ENCODE measurements around the gene PLCB4.

PLCB4 gene

DNA sequence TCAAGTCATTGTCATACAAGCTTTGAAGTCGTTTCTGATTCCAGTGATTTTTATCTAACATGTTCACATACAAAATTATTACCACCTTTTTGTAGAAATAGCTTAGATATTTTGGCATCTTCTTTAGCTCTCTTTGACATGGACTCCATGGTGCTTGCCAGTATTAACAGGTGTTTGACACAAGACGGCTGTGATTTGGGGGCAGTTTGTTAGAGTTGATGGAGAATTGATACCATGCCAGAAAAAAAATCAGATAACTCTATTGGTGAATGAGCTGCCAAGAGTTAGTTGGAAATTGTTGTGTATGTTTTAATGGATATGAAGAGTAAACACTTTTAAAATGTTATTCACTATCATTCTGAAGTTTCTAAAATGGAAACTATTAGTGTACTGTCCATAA, 298.9 kb downstream of the PLCB4 start:
- no peak for TF ChIP-seq CTCF (conservative IDR thresholded peaks at IDR 0.05; ENCODE audit: low read length)
- TF ChIP-seq EZH2phosphoT487 (IDR thresholded peaks at IDR 0.05; ENCODE audit: borderline replicate concordance) = no peak
- Histone ChIP-seq H3K9ac (ENCODE audit: low read depth, low read length, poor library complexity, severe bottlenecking) (no peak overlapping the region), H2AFZ (ENCODE audit: low read length) (no peak overlapping the region), H4K20me1 (ENCODE audit: insufficient read depth, low read length, poor library complexity, severe bottlenecking) (no peaks in the 10 kb centered on the region), H3K4me2 (ENCODE audit: low read depth, low read length, poor library complexity, severe bottlenecking) (no peak overlapping the region), H3K27me3 (ENCODE audit: insufficient read depth, low read length, poor library complexity, severe bottlenecking) (no peaks in the 10 kb centered on the region), H3K79me2 (ENCODE audit: insufficient read depth, low read length) (no peaks in the 10 kb centered on the region), H3K4me1 (ENCODE audit: insufficient read depth, low read length, poor library complexity, severe bottlenecking) (peaks cover 12% of the 10 kb centered on the region), H3K9me3 (ENCODE audit: insufficient read depth, low read depth, low read length) (no peaks in the 10 kb centered on the region), H3K36me3 (ENCODE audit: insufficient read depth, low read length) (peaks cover 20% of the 10 kb centered on the region), H3F3A (ENCODE audit: low read depth) (no peaks in the 10 kb centered on the region), H3K4me3 (ENCODE audit: low read length, poor library complexity, severe bottlenecking) (no peak overlapping the region), H3K9me2 (replicated peaks; ENCODE audit: low read depth, low read length) (no peaks in the 10 kb centered on the region)

DNA sequence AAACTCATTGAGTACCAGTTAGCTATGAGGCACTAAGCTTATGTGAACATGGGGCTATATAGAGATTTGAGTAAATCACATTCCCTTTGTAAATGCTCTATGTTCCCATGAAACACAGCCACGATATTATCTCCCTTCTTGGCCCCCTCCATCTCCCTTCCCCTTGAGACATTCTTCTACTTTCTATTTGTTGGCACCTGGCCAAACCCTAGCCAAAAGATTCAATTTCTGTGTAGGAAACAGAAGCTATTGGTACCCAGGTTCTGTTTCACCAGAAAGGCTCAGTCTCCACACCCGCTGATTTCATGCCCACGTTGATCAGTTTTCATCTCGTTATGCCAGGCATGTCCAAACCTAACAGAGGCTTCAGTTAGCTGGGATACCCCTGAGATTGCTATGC, 300.0 kb downstream of the PLCB4 start:
- H3K27me3 ChIP-seq (ENCODE audit: insufficient read depth, low read length, poor library complexity, severe bottlenecking) = no peaks in the 10 kb centered on the region
- no peak overlapping the region for H3K4me3 ChIP-seq (ENCODE audit: low read length, poor library complexity, severe bottlenecking)
- no peak overlapping the region for H2AFZ ChIP-seq (ENCODE audit: low read length)
- TF ChIP-seq CTCF (conservative IDR thresholded peaks at IDR 0.05; ENCODE audit: low read length) (no peak), EZH2phosphoT487 (IDR thresholded peaks at IDR 0.05; ENCODE audit: borderline replicate concordance) (no peak)
- H3K4me1 ChIP-seq (ENCODE audit: insufficient read depth, low read length, poor library complexity, severe bottlenecking) = peaks cover 6% of the 10 kb centered on the region
- peaks cover 8% of the 10 kb centered on the region; the same call in 1 of the 2 replicates for H3K36me3 ChIP-seq (ENCODE audit: insufficient read depth, low read length)
- H3F3A ChIP-seq (ENCODE audit: low read depth) = no peaks in the 10 kb centered on the region
- no peaks in the 10 kb centered on the region for H3K79me2 ChIP-seq (ENCODE audit: insufficient read depth, low read length)
- no peaks in the 10 kb centered on the region for H3K9me3 ChIP-seq (ENCODE audit: insufficient read depth, low read depth, low read length)
- no peak overlapping the region for H3K4me2 ChIP-seq (ENCODE audit: low read depth, low read length, poor library complexity, severe bottlenecking)
- no peak overlapping the region for H3K9ac ChIP-seq (ENCODE audit: low read depth, low read length, poor library complexity, severe bottlenecking)
- no peaks in the 10 kb centered on the region for H3K9me2 ChIP-seq (replicated peaks; ENCODE audit: low read depth, low read length)
- no peaks in the 10 kb centered on the region for H4K20me1 ChIP-seq (ENCODE audit: insufficient read depth, low read length, poor library complexity, severe bottlenecking)

DNA sequence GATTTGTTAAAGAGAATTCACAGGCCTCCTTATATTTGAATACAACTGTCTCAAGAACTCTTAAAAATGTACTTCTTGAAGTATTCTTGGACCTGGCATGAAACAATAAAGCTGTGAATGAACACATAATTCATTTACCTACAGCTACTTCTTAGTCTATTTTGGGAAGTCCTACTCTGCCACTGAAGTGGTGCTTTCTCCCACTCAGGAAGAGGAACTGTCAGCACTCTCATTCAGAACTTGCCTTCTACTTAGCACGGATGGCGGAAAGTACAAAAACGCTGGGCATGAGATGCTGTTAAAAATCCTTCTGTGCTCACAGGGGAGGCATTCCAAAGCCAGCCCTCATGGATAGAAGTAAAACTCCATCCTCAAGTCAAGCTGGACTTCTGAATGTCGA, 300.7 kb downstream of the PLCB4 start:
- H3K4me3 ChIP-seq (ENCODE audit: low read length, poor library complexity, severe bottlenecking) = no peak overlapping the region
- H3K79me2 ChIP-seq (ENCODE audit: insufficient read depth, low read length) = no peaks in the 10 kb centered on the region
- peaks cover 5% of the 10 kb centered on the region; the same call in 1 of the 2 replicates for H3K36me3 ChIP-seq (ENCODE audit: insufficient read depth, low read length)
- H3K9ac ChIP-seq (ENCODE audit: low read depth, low read length, poor library complexity, severe bottlenecking) = no peak overlapping the region
- no peaks in the 10 kb centered on the region for H3K9me3 ChIP-seq (ENCODE audit: insufficient read depth, low read depth, low read length)
- H3K27me3 ChIP-seq (ENCODE audit: insufficient read depth, low read length, poor library complexity, severe bottlenecking) = no peaks in the 10 kb centered on the region
- no peaks in the 10 kb centered on the region for H3F3A ChIP-seq (ENCODE audit: low read depth)
- H4K20me1 ChIP-seq (ENCODE audit: insufficient read depth, low read length, poor library complexity, severe bottlenecking) = no peaks in the 10 kb centered on the region
- no peak overlapping the region for H3K4me2 ChIP-seq (ENCODE audit: low read depth, low read length, poor library complexity, severe bottlenecking)
- H2AFZ ChIP-seq (ENCODE audit: low read length) = no peak overlapping the region
- H3K4me1 ChIP-seq (ENCODE audit: insufficient read depth, low read length, poor library complexity, severe bottlenecking) = no peaks in the 10 kb centered on the region
- no peaks in the 10 kb centered on the region for H3K9me2 ChIP-seq (replicated peaks; ENCODE audit: low read depth, low read length)
- TF ChIP-seq EZH2phosphoT487 (IDR thresholded peaks at IDR 0.05; ENCODE audit: borderline replicate concordance) (no peak), CTCF (conservative IDR thresholded peaks at IDR 0.05; ENCODE audit: low read length) (no peak)
